Measurements from ENCODE around the gene MLNR.

The MLNR gene

DNA sequence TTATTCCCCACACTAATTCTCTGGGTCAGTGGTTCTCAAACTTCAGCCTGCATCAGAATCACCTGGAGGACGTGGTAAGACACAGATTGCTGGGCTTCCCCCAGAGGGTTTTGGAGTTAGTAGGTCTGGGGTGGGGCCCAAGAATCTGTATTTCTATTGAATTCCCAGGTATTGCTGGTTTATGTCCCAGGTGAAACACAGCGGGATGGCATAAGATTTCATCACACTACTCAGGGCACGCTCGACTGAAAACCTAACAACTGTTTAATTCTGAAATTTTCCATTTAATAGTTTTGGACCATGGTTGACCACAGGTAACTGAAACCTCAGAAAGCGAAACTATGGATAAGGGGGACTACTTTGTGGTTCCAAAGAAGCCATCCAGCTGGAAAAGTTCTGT lies 6.5 kb downstream of the MLNR start:
- DNase-seq (ENCODE audit: low spot score): no peak

DNA sequence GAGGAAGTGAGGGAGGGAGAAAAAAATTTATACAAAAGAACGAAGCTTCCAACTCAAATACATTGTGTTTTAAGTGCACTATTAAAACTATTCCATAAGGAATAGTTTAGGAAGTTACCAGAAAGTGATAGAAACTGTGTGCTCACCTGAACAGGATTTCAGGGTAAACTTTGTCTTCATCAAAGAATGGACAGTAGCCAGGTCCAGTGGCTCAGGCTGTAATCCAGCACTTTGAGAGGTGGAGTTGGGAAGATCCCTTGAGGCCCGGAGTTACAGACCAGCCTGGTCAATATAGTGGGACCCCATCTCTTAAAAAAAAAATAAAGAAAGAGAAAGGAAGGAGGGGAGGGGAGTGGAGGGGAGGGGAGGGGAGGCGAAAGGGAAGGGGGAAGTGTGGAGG lies 14.6 kb downstream of the MLNR start:
- DNase-seq (ENCODE audit: low spot score): no peak

GRCh38 chr13:49235856-49236431 lies 15.8 kb downstream of the MLNR start:
- no peak for DNase-seq (ENCODE audit: low spot score)

DNA sequence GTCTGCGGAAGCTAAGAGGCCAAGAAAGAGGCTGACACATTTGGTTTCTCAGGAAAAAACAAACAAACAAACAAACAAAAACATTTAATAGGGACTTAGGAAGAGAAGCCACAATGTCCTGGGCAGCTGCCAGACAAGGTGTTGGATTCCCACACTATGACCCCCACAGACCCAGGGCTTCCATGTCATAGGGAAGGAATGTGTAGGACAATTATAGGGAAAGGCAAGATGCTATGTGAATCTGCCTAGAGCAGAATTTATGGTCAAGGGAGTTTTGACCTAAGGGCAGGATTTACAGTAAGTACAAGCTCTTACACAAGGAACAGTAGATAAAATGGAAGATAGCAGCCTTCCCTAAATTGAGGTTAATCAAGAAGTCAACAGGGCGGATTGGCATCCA lies 18.5 kb downstream of the MLNR start:
- no peak for DNase-seq (ENCODE audit: low spot score)

DNA sequence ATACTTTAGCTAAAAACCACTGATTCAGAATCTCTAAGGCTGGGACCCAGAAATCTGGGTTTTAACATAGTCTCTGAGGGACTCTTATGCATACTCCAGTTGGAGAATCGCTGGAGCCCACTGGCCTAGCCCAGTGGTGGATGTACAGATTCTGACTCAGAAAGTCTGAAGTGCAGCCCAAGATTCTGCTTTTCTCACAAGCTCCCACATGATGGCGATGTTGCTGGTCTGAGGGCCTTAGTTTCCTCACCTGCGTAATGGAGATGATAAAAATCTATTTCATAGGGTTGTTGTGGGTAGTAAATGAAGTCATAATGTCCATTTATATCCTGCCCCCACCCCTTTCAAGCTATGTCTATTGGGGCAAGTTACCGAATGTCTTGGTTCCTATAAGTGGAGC lies 19.9 kb downstream of the MLNR start:
- DNase-seq (ENCODE audit: low spot score): peak; percentile 62

DNA sequence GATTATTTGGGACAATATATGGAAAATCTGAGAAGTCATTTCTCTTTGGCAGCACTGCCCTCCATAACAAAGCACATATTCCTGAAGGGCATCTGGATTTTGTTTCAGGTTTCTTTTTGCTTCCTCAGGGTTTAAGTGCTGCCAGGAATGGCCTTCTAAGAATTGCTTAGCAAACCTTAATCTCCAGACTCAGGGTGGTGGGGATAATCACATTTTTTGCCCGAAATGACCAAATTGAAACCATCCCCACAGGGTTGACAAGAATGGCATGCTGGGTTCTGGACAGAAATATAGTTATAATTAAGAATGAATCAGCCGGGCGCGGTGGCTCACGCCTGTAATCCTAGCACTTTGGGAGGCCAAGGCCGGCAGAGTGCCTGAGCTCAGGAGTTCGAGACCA lies 21.2 kb downstream of the MLNR start:
- no peak for DNase-seq (ENCODE audit: low spot score)

GRCh38 chr13:49245101-49245500 lies 25.0 kb downstream of the MLNR start:
- no peak for DNase-seq (ENCODE audit: low spot score)

- no peak for DNase-seq (ENCODE audit: low spot score)
Measured at GRCh38 chr13:49246850-49247642, 26.9 kb downstream of the MLNR start.

DNA sequence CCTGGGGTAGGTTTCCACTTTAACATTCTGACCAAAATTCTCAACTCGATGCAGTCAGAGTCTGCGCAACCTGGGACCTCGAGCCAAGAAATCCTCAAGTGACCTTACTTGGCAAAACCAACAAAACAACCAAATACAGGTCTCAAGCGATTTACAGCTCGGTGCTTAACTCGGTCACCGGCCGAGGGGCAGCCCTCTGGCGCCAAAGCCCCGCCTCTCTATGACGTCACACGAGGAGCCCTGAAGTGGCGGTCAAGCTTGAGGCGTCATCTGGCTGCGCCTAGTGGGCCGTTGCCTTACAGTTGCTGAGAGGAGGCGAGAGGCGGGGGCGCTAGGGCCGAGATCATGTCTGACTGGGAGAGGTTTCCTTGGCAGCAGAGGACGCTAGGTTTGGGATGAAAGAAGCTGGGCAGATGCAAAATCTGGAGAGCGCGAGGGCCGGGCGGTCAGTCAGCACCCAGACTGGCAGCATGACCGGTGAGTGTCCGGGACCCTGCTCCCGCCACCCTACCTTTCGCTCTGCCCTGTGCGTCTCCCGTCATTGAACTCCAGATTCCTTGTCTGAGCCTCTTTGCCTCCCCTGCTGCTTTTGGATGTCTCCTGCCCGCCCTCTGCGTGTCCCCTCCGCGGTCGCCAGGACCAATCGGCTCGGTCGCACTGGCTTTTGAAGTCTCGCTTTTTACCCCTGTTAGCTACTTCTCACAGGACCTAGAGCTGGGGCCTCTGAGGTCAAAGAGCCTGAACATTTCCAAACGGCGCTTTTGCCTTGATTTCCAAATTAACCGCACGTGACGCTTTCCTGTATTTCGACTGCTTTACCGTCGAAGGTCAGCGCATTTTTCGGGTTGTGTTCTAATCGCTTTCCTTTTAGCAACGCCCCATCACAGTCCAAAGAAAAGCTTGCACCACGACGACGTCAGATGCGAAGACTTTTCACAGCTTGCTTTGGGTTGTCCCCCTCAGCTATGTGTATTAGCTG lies 27.8 kb downstream of the MLNR start, which contains the start of gene CDADC1:
Gene CDADC1, plus strand, starts transcription at position 283 of the 979 bp plus-strand sequence. Its CDS starts 113 bp downstream, at position 396.
- DNase-seq (ENCODE audit: low spot score): peak; percentile 98

- no peak for DNase-seq (ENCODE audit: low spot score)
Measured at GRCh38 chr13:49248622-49249002, 28.5 kb downstream of the MLNR start.

DNA sequence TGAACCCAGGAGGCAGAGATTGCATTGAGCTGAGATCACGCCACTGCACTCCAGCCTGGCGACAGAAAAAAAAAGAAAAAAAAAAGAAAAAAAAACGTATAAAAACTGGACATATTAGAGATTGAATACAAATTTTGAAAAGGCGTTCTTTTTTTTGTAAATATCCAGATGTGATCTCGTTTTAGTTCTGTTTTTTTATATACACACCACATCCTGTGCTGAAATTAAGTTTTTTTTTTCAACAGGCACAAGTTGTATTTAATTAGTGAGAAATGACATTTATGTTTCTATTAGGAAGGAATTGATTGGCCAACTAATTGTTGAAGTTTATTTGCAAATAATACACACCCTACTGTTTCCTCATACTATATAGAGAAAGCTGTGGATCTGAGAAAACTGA lies 31.2 kb downstream of the MLNR start:
- DNase-seq (ENCODE audit: low spot score): no peak

- DNase-seq (ENCODE audit: low spot score): no peak
Measured at GRCh38 chr13:49253310-49253709, 33.2 kb downstream of the MLNR start.

- DNase-seq (ENCODE audit: low spot score): no peak
Measured at GRCh38 chr13:49254007-49254406, 33.9 kb downstream of the MLNR start.

DNA sequence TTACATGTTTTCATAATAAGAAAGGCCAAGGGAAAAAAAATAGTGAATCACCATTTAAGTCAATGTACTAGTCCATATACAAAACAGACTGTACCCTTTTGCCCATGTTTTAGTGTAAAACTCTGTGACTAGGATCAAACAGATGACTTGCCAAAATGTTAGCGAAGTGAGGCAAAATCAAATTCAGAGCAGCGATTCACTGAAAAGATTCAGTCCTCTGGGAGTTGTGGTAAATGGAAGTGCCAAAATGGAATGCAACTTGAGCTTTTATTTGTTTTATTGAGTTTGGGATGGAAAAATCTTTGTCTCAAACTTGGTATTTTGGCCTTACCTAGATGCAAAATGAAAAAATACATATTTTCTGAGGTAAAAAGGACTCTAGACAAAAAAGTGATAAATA lies 36.7 kb downstream of the MLNR start:
- DNase-seq (ENCODE audit: low spot score): peak; percentile 8

DNA sequence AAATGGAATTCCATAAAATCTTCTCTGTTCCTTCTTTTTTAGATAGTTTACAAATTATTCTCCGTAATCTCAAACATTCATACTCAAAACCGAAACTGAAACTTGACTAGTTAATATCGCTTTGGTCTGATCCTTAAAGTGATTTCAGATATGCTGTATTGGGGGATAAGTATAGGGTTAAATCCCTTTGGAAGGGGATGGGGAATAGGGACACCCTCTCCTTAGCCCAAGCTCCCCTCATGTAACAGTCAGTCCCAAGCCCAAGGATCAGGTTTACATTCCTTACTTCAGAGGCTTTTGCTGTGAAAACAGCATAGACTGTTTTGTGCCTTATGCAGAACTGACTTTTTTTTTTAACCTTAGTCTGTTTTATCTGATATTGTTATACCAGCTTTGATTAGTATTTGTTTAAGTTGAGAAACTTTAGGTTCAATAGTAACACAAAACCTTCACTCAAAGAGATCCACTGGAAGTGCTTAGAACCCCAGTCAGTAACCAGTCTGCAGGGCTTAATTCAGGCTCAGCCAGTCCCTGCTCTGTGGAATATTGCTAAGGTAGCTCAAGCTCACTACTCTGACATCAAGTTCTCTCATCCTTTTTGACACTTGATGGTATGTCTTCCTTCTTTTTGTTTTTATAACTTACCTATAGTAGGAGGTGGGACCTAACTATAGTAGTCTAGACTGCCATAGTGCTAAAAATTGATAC lies 38.1 kb downstream of the MLNR start:
- no peak for DNase-seq (ENCODE audit: low spot score)

GRCh38 chr13:49259586-49259985 lies 39.4 kb downstream of the MLNR start:
- no peak for DNase-seq (ENCODE audit: low spot score)

GRCh38 chr13:49262634-49263033 lies 42.5 kb downstream of the MLNR start:
- DNase-seq (ENCODE audit: low spot score): no peak

- peak; percentile 13 for DNase-seq (ENCODE audit: low spot score)
Measured at GRCh38 chr13:49265822-49266221, 45.7 kb downstream of the MLNR start.

DNA sequence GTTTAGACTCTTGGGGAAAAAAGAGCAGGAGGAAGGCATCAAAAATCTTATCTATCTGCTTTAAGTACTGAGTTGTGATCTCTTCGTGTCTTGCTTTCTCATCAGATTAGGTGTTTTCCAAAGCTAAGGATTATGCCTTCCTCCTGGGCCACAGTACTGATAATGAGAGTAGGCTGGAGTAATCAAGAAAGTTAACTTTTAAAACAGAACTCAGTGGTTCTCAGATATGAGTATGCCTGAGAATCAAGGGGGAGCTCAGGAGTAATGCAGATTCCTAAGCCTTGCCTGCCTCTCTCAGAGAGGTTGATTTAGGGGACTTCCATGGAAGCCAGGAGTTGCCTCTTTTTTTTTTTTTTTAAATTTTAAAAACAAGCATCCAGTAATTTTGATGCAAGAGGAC lies 51.1 kb downstream of the MLNR start:
- DNase-seq (ENCODE audit: low spot score): no peak

Data from AG20443 (cell line).